A673 (cell line): ENCODE results near the gene LCLAT1.

Experiments
- CTCF ChIP-seq: fragments of 300-800, 200-600 bp; sonication (generic); conservative IDR thresholded peaks from 2 replicates; pipeline ENCODE4 v1.5.1; 2017; ENCODE audit warnings: low read depth, mild to moderate bottlenecking, antibody characterized with exemption, low read length, moderate library complexity, mixed read lengths
- EZH2 ChIP-seq: fragments of 200-600 bp; sonication (generic); IDR thresholded peaks from 2 replicates; pipeline ENCODE4 v1.6.1; 2017; ENCODE audit warnings: borderline replicate concordance, low read depth, mild to moderate bottlenecking, mixed read lengths, antibody characterized with exemption, low read length; ENCODE audit not compliant: poor library complexity, severe bottlenecking

GRCh38 chr2:30444273-30444672 is 2.8 kb upstream of the LCLAT1 start:
- TF ChIP-seq CTCF: no peak
- TF ChIP-seq EZH2: no peak
